Activated CD8-positive, alpha-beta T cell treated with anti-CD3 and anti-CD28 coated beads for 36 hours (primary cell): ENCODE data around the gene INPP4B. TPM values are rescaled to one million over a fixed set of nuclear protein-coding genes. Genes with fewer than 3 reads are reported as not detected.

Experiments used
- ATAC-seq: fragments of 200-7000 bp; cut with Tn5 transposase; one replicate; pipeline ENCODE4 v1.10.0; 2021; ENCODE audit warnings: mild to moderate bottlenecking, moderate library complexity
- CTCF ChIA-PET: fragments of 350-600 bp; sonication (Branson Sonifier 250); formaldehyde crosslinking; loops from one replicate; lab custom pipeline; 2021; ENCODE audit warnings: antibody characterized with exemption; lab: Charles Lee
- POLR2A ChIA-PET: fragments of 350-600 bp; sonication (Branson Sonifier 250); formaldehyde crosslinking; loops from one replicate; lab custom pipeline; 2021; ENCODE audit warnings: antibody characterized with exemption; lab: Charles Lee
- DNase-seq: peaks from one replicate; pipeline ENCODE4 v3.0.0-alpha.2; 2020
- H3K27ac Mint-ChIP-seq: one replicate; pipeline ENCODE4 v1.8.0; 2021; ENCODE audit warnings: mild to moderate bottlenecking, mixed read lengths
- H3K27me3 Mint-ChIP-seq: one replicate; pipeline ENCODE4 v1.8.0; 2021; ENCODE audit warnings: mixed read lengths
- H3K36me3 Mint-ChIP-seq: one replicate; pipeline ENCODE4 v1.8.0; 2021; ENCODE audit warnings: low read depth, mixed read lengths
- H3K4me1 Mint-ChIP-seq: one replicate; pipeline ENCODE4 v1.8.0; 2021; ENCODE audit warnings: low read depth, mixed read lengths
- H3K4me3 Mint-ChIP-seq: one replicate; pipeline ENCODE4 v1.8.0; 2021; ENCODE audit warnings: mild to moderate bottlenecking, moderate library complexity, mixed read lengths
- H3K9me3 Mint-ChIP-seq: one replicate; pipeline ENCODE4 v1.8.0; 2021; ENCODE audit warnings: mixed read lengths
- intact Hi-C: fragments of 100-400 bp; cut with micrococcal nuclease; formaldehyde crosslinking; loops from one replicate; pipeline ENCODE4 v1.10.0; 2022
- total RNA-seq, 2 experiments: library from RNA; stranded (reverse); gene quantifications; one replicate each; pipeline ENCODE4 v1.2.3, GENCODE V29; 2021
- TF ChIP-seq, protein P1 (sequence below): fragments of 200-600 bp; IDR thresholded peaks from one replicate; pipeline ENCODE4 v1.8.0; 2022; ENCODE audit warnings: antibody characterized with exemption, mild to moderate bottlenecking

The INPP4B gene
- total RNA-seq, 2 experiments from 2014 or later: 46.1 to 46.9 TPM

- CTCF ChIA-PET: interaction anchor here (1.6 to 1.9 kb wide), 2 partner anchors 17 to 184 kb away, joined by 5 read pairs; no protein-coding TSS in a partner anchor
Observed at GRCh38 chr4:142467088-142467487, 379.0 kb downstream of the INPP4B start.

GRCh38 chr4:142465526-142465925, 380.6 kb downstream of the INPP4B start:
- no peak for ATAC-seq
- Mint-ChIP-seq H3K27me3 (no peaks in the 10 kb centered on the region), H3K9me3 (peaks cover 5% of the 10 kb centered on the region), H3K36me3 (no peaks in the 10 kb centered on the region), H3K4me1 (no peaks in the 10 kb centered on the region), H3K4me3 (no peak overlapping the region), H3K27ac (no peak overlapping the region)
- DNase-seq: no peak
- ChIA-PET POLR2A (no interaction called here), CTCF (interaction anchor here (1.2 kb wide), 1 partner anchor 18 kb away, joined by 3 read pairs; no protein-coding TSS in a partner anchor)
- intact Hi-C loops: no loop called here
- TF ChIP-seq, protein P1, sequence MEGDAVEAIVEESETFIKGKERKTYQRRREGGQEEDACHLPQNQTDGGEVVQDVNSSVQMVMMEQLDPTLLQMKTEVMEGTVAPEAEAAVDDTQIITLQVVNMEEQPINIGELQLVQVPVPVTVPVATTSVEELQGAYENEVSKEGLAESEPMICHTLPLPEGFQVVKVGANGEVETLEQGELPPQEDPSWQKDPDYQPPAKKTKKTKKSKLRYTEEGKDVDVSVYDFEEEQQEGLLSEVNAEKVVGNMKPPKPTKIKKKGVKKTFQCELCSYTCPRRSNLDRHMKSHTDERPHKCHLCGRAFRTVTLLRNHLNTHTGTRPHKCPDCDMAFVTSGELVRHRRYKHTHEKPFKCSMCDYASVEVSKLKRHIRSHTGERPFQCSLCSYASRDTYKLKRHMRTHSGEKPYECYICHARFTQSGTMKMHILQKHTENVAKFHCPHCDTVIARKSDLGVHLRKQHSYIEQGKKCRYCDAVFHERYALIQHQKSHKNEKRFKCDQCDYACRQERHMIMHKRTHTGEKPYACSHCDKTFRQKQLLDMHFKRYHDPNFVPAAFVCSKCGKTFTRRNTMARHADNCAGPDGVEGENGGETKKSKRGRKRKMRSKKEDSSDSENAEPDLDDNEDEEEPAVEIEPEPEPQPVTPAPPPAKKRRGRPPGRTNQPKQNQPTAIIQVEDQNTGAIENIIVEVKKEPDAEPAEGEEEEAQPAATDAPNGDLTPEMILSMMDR: no peak

More at GRCh38 chr4:142467088-142467487, 379.0 kb downstream of the INPP4B start:
- POLR2A ChIA-PET: no interaction called here
- no peaks in the 10 kb centered on the region for H3K4me1 Mint-ChIP-seq
- peaks cover 5% of the 10 kb centered on the region for H3K9me3 Mint-ChIP-seq
- no peak for DNase-seq
- intact Hi-C loops: no loop called here
- H3K27ac Mint-ChIP-seq: no peak overlapping the region
- H3K36me3 Mint-ChIP-seq: no peaks in the 10 kb centered on the region
- no peak for ATAC-seq
- no peak overlapping the region for H3K4me3 Mint-ChIP-seq
- H3K27me3 Mint-ChIP-seq: no peaks in the 10 kb centered on the region
- TF ChIP-seq, protein P1: no peak

GRCh38 chr4:142463206-142463605, 382.9 kb downstream of the INPP4B start:
- intact Hi-C loops: no loop called here
- Mint-ChIP-seq H3K36me3 (no peaks in the 10 kb centered on the region), H3K27me3 (no peaks in the 10 kb centered on the region), H3K9me3 (peaks cover 5% of the 10 kb centered on the region), H3K27ac (no peak overlapping the region), H3K4me1 (no peaks in the 10 kb centered on the region), H3K4me3 (no peak overlapping the region)
- ChIA-PET POLR2A (no interaction called here), CTCF (interaction anchor here (0.7 to 1.2 kb wide), 2 partner anchors 9 to 22 kb away, joined by 3 to 4 read pairs; no protein-coding TSS in a partner anchor)
- TF ChIP-seq, protein P1: no peak
- DNase-seq: no peak
- no peak for ATAC-seq

DNA sequence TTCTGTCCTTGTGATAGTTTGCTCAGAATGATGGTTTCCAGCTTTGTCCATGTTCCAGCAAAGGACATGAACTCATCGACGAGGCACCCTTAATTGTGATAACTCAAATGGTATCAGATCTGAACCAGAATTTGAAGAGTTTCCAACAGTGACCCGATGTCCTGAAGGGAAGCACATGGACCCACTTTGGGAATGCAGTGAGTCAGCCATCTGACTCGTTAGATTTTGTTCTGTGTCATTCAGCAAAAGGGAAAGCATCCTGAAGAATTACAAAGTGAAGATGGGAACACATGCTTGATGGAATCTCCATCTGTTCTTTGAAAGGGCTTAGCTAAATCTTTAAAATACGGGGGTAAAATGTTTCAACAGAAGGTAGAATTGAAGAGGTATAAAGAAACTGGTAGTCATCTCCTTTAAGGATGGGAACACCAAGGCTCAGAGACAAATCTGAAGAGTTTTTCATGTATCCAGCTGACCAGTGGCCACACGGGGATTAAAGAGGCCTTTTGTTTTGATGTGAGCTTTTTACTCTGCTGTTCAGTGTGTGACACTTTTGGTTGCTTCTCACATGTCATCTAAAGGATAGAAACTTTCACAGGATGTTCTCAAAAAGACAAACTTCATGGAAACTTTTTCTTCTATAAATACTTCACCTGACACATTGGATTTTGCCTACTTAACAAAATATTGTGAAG, 393.8 kb downstream of the INPP4B start:
- no peak overlapping the region for H3K4me3 Mint-ChIP-seq
- H3K9me3 Mint-ChIP-seq: peaks cover 5% of the 10 kb centered on the region
- no peak overlapping the region for H3K27ac Mint-ChIP-seq
- no peak for DNase-seq
- H3K4me1 Mint-ChIP-seq: peaks cover 6% of the 10 kb centered on the region
- ATAC-seq: no peak
- intact Hi-C loops: no loop called here
- no peaks in the 10 kb centered on the region for H3K27me3 Mint-ChIP-seq
- ChIA-PET POLR2A (no interaction called here), CTCF (no interaction called here)
- H3K36me3 Mint-ChIP-seq: peaks cover 4% of the 10 kb centered on the region
- TF ChIP-seq, protein P1: no peak

DNA sequence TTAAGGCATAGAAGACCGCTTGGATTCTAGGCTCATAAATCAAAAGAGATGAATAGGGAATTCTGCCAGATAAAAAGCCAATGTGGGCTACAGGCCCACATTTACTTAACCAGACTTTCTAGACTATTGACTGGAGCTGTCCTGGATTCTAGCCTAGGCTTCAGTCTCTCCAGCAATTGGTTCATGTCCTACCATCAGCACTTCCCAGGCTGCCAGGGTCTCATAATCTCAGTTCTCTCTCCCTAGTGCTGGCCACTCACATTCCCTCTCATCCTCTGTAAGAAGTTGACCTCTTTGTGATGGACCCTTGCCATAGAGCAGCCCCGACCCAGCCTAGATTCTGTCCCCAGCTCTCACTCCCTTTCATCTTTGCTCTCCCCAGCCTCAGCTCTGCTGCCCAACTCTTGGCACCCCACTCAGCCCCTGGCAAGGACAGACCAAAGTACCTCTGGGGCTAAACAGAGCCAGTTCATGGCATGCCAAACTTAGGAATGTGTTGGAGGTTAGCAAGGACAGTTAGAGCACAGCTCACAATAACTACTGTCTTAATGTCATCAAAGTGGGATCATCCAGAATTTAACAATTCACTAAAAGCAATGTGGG, 396.2 kb downstream of the INPP4B start:
- Mint-ChIP-seq H3K4me1 (peaks cover 16% of the 10 kb centered on the region), H3K36me3 (no peaks in the 10 kb centered on the region), H3K9me3 (no peaks in the 10 kb centered on the region), H3K4me3 (no peak overlapping the region), H3K27me3 (no peaks in the 10 kb centered on the region), H3K27ac (no peak overlapping the region)
- ChIA-PET CTCF (interaction anchor here (0.9 kb wide), 1 partner anchor 117 kb away, joined by 4 read pairs; no protein-coding TSS in a partner anchor), POLR2A (no interaction called here)
- ATAC-seq (no peak), DNase-seq (no peak)
- intact Hi-C loops: no loop called here
- TF ChIP-seq, protein P1: no peak
